Measurements from ENCODE around the gene NELL1. TPM values are rescaled to one million over a fixed set of nuclear protein-coding genes. Genes with fewer than 3 reads are reported as not detected.

Gene NELL1
- total RNA-seq, 1 experiment from 2014 or later: not detected

- ChIA-PET POLR2A (no interaction called here), CTCF (no interaction called here)
- no peaks in the 10 kb centered on the region for H3K4me1 ChIP-seq (ENCODE audit: control insufficient read depth, insufficient read depth, low read length)
- DNase-seq (ENCODE audit: low read depth, low spot score): no peak
- BruUV-seq (replicated peaks): no TSS peak
- TF ChIP-seq TCF7L2 (IDR thresholded peaks at IDR 0.05; ENCODE audit: low read depth, low read length): no peak
- TF ChIP-seq POLR2AphosphoS5 (IDR thresholded peaks at IDR 0.05; ENCODE audit: low read depth, low read length): no peak
- TF ChIP-seq CTCF (IDR thresholded peaks at IDR 0.05): no peak
- no peak for TF ChIP-seq REST (IDR thresholded peaks at IDR 0.05; ENCODE audit: insufficient read depth in 1 of 2, low read depth in 2 of 2, low read length in 1 of 2)
- no peak overlapping the region for H3K4me3 ChIP-seq (ENCODE audit: low read depth in 2 of 2, low read length in 2 of 2)
- no peaks in the 10 kb centered on the region for H3K9me3 ChIP-seq (ENCODE audit: control insufficient read depth, insufficient read depth, low read depth, low read length)
- H3K27me3 ChIP-seq (ENCODE audit: control insufficient read depth, insufficient read depth, low read length): no peaks in the 10 kb centered on the region; the same call in 1 of the 2 replicates
- H3K27ac ChIP-seq (ENCODE audit: low read length): no peak overlapping the region
- no peak for ATAC-seq
- intact Hi-C loops (cut with micrococcal nuclease; ENCODE audit: unreplicated experiment): no loop called here
- in situ Hi-C loops (cut with HindIII; ENCODE audit: low pct_unique_long_range_greater_than_20kb, low sequenced_read_pairs): no loop called here
- H3K36me3 ChIP-seq (ENCODE audit: control insufficient read depth, insufficient read depth, low read length): no peaks in the 10 kb centered on the region
Measured at GRCh38 chr11:20887137-20887536, 217.8 kb downstream of the NELL1 start.

GRCh38 chr11:20894296-20894695 lies 224.9 kb downstream of the NELL1 start:
- intact Hi-C loops (cut with micrococcal nuclease; ENCODE audit: unreplicated experiment): no loop called here
- TF ChIP-seq REST (IDR thresholded peaks at IDR 0.05; ENCODE audit: insufficient read depth in 1 of 2, low read depth in 2 of 2, low read length in 1 of 2) (no peak), SIN3A (IDR thresholded peaks at IDR 0.05; ENCODE audit: borderline replicate concordance, insufficient read depth, low read depth, low read length) (no peak)
- CTCF ChIA-PET: no interaction called here
- Histone ChIP-seq H3K36me3 (ENCODE audit: control insufficient read depth, insufficient read depth, low read length) (no peaks in the 10 kb centered on the region), H3K27me3 (ENCODE audit: control insufficient read depth, insufficient read depth, low read length) (no peaks in the 10 kb centered on the region), H3K4me1 (ENCODE audit: control insufficient read depth, insufficient read depth, low read length) (no peaks in the 10 kb centered on the region), H3K9me3 (ENCODE audit: control insufficient read depth, insufficient read depth, low read depth, low read length) (no peaks in the 10 kb centered on the region), H3K27ac (ENCODE audit: low read length) (no peak overlapping the region), H3K4me3 (ENCODE audit: low read depth in 2 of 2, low read length in 2 of 2) (no peak overlapping the region)
- ATAC-seq (no peak), DNase-seq (ENCODE audit: low read depth, low spot score) (no peak)
- POLR2A ChIA-PET: no interaction called here
- in situ Hi-C loops (cut with HindIII; ENCODE audit: low pct_unique_long_range_greater_than_20kb, low sequenced_read_pairs): no loop called here
- no TSS peak for BruUV-seq (replicated peaks)
